ENCODE measurements around the gene CCT3. TPM values are rescaled to one million over a fixed set of nuclear protein-coding genes. Genes with fewer than 3 reads are reported as not detected.

Gene CCT3
- polyA plus RNA-seq, 1 experiment: 359 TPM

- CTCF ChIA-PET: no interaction called here
These were observed 39.2 kb downstream of the CCT3 start, which contains the start of gene VHLL for GRCh38 chr1:156298852-156299357. Gene VHLL (minus strand): TSS chr1:156299307. CDS start chr1:156299189, 118 bp downstream.

DNA sequence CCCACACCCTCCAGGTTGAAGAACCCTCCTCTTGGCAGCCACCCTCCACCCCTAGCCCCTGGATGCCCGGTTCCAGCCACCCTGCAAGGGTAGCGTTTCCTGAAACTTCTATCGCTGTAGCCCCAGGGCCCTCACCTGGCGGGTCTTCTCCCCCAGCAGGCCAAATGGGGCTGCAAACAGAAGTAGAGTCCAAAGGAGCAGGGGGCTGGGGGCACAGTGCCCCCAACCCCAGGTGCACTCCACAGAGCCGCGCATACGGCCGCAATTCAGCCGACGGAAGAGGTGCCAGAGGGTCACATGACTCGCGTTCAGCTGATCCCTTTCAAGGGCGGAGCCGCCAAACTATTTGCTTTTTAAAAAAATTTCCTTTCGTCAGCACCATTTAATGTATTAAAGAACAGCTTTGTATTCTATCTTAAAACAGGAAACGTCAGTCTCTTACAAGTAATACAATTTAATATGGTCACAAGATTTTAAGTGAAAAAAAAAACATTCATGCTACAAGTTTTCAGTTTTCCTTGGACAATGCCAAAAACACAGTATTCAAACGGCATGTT is 42.6 kb downstream of the CCT3 start, which contains the start of gene GLMP:
TSS of gene GLMP (minus strand) at position 289 of the 557 bp plus-strand sequence. CDS start at position 255, 34 bp downstream.
- TF ChIP-seq, protein P1, sequence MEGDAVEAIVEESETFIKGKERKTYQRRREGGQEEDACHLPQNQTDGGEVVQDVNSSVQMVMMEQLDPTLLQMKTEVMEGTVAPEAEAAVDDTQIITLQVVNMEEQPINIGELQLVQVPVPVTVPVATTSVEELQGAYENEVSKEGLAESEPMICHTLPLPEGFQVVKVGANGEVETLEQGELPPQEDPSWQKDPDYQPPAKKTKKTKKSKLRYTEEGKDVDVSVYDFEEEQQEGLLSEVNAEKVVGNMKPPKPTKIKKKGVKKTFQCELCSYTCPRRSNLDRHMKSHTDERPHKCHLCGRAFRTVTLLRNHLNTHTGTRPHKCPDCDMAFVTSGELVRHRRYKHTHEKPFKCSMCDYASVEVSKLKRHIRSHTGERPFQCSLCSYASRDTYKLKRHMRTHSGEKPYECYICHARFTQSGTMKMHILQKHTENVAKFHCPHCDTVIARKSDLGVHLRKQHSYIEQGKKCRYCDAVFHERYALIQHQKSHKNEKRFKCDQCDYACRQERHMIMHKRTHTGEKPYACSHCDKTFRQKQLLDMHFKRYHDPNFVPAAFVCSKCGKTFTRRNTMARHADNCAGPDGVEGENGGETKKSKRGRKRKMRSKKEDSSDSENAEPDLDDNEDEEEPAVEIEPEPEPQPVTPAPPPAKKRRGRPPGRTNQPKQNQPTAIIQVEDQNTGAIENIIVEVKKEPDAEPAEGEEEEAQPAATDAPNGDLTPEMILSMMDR (IDR thresholded peaks at IDR 0.05; ENCODE audit: low read depth, low read length): no peak
- no peak for DNase-seq (ENCODE audit: low read depth, low spot score)
- ChIA-PET CTCF (interaction anchor here (0.7 kb wide), 1 partner anchor 24 kb away, joined by 3 read pairs; no protein-coding TSS in a partner anchor), POLR2A (interaction anchor here (0.5 to 2.3 kb wide), 3 partner anchors 9 to 63 kb away, joined by 3 to 14 read pairs (median 4); partner anchors contain the start of gene SMG5)
- H3K4me3 ChIP-seq (ENCODE audit: low read depth, low read length): peak within 1 kb of the TSS; percentile 92
- H3K27ac ChIP-seq (ENCODE audit: low read depth, low read length): no peak within 1 kb of the TSS
- H3K27me3 ChIP-seq (ENCODE audit: control insufficient read depth, insufficient read depth, low read length): no peaks in the 10 kb centered on the region
- no peaks in the 10 kb centered on the region for H3K9me3 ChIP-seq (ENCODE audit: control insufficient read depth, insufficient read depth, low read length)

More at GRCh38 chr1:156298852-156299357, 39.2 kb downstream of the CCT3 start, which contains the start of gene VHLL:
- no peak within 1 kb of the TSS for H3K4me3 ChIP-seq (ENCODE audit: low read depth, low read length)
- DNase-seq (ENCODE audit: low read depth, low spot score): no peak
- H3K9me3 ChIP-seq (ENCODE audit: control insufficient read depth, insufficient read depth, low read length): no peaks in the 10 kb centered on the region
- no peak within 1 kb of the TSS for H3K27ac ChIP-seq (ENCODE audit: low read depth, low read length)
- no peaks in the 10 kb centered on the region for H3K27me3 ChIP-seq (ENCODE audit: control insufficient read depth, insufficient read depth, low read length)
- TF ChIP-seq, protein P1 (IDR thresholded peaks at IDR 0.05; ENCODE audit: low read depth, low read length): no peak
- POLR2A ChIA-PET: no interaction called here

- Histone ChIP-seq H3K27me3 (ENCODE audit: control insufficient read depth, insufficient read depth, low read length) (no peaks in the 10 kb centered on the region), H3K9me3 (ENCODE audit: control insufficient read depth, insufficient read depth, low read length) (no peaks in the 10 kb centered on the region), H3K4me3 (ENCODE audit: low read depth, low read length) (no peak overlapping the region), H3K27ac (ENCODE audit: low read depth, low read length) (no peak overlapping the region)
- TF ChIP-seq, protein P1 (IDR thresholded peaks at IDR 0.05; ENCODE audit: low read depth, low read length): no peak
- CTCF ChIA-PET: no interaction called here
- DNase-seq (ENCODE audit: low read depth, low spot score): no peak
- POLR2A ChIA-PET: interaction anchor here (2.3 kb wide), 1 partner anchor 11 kb away, joined by 14 read pairs; the partner anchor contains the start of gene SMG5
These were observed 44.2 kb downstream of the CCT3 start for GRCh38 chr1:156293895-156294294.

GRCh38 chr1:156293098-156293434 is 45.0 kb downstream of the CCT3 start:
- DNase-seq (ENCODE audit: low read depth, low spot score): no peak

More at GRCh38 chr1:156293098-156293434, 45.0 kb downstream of the CCT3 start:
- TF ChIP-seq, protein P1 (IDR thresholded peaks at IDR 0.05; ENCODE audit: low read depth, low read length): no peak
- Histone ChIP-seq H3K27me3 (ENCODE audit: control insufficient read depth, insufficient read depth, low read length) (no peaks in the 10 kb centered on the region), H3K27ac (ENCODE audit: low read depth, low read length) (no peak overlapping the region), H3K9me3 (ENCODE audit: control insufficient read depth, insufficient read depth, low read length) (no peaks in the 10 kb centered on the region), H3K4me3 (ENCODE audit: low read depth, low read length) (no peak overlapping the region)
- ChIA-PET CTCF (no interaction called here), POLR2A (no interaction called here)
